ENCODE data around the gene P2RY2. TPM values are rescaled to one million over a fixed set of nuclear protein-coding genes. Genes with fewer than 3 reads are reported as not detected.

Gene P2RY2
- total and polyA plus RNA-seq, 2 of the 8 experiments (the other 6 are each of a cell fraction or from before 2014, with no cell fraction given): 1.0 to 1.5 TPM

GRCh38 chr11:73186886-73187285 lies 31.2 kb upstream of the P2RY2 start (continued):
- TF ChIP-seq HDAC6 (IDR thresholded peaks at IDR 0.05; ENCODE audit: low read depth, low read length) (no peak), RBBP5 (IDR thresholded peaks at IDR 0.05; ENCODE audit: borderline replicate concordance, low read depth, low read length) (no peak), JUND (IDR thresholded peaks at IDR 0.05; ENCODE audit: low read length) (no peak)
